Measurements from ENCODE around the gene WNT8B.

- TF ChIP-seq CTCF (IDR thresholded peaks at IDR 0.05) (peak in 1 of 5 experiments; percentile 9), POLR2A (IDR thresholded peaks at IDR 0.05) (no peak)
Measured at GRCh38 chr10:100508691-100509150, 45.9 kb downstream of the WNT8B start.
